Measurements from ENCODE around the gene IZUMO2. TPM values are rescaled to one million over a fixed set of nuclear protein-coding genes. Genes with fewer than 3 reads are reported as not detected.

Gene IZUMO2
- total RNA-seq, 4 donors from 2014 or later = not detected

DNA sequence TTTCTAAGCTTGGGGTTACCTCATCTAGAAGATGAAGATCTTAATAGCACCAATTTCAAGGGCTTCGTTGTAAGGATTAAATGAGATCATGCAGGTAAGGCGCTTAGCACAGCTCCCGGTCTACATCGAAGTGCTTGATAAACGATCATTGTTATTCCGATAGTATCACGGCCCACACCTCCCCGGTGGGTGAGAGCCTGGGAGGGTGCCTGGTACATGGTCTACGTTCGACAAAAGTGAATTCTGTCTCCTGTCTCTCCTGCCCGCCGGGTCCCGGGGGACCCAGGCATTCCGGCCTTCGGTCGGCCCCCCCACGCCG lies 39.8 kb upstream of the IZUMO2 start:
- in situ Hi-C loops (cut with MboI; ENCODE audit: low sequenced_read_pairs in 4 of 4) (no loop called here), intact Hi-C loops (cut with DNase I; ENCODE audit: low total_unique reads) (loop anchor here (5.0 to 10.0 kb wide), 4 partner anchors 282 to 1566 kb away; partner anchors contain the start of genes AKT1S1, DBP, PRR12 and TBC1D17)
- TF ChIP-seq POLR2A (IDR thresholded peaks at IDR 0.05) = no peak
- TF ChIP-seq, protein P1, sequence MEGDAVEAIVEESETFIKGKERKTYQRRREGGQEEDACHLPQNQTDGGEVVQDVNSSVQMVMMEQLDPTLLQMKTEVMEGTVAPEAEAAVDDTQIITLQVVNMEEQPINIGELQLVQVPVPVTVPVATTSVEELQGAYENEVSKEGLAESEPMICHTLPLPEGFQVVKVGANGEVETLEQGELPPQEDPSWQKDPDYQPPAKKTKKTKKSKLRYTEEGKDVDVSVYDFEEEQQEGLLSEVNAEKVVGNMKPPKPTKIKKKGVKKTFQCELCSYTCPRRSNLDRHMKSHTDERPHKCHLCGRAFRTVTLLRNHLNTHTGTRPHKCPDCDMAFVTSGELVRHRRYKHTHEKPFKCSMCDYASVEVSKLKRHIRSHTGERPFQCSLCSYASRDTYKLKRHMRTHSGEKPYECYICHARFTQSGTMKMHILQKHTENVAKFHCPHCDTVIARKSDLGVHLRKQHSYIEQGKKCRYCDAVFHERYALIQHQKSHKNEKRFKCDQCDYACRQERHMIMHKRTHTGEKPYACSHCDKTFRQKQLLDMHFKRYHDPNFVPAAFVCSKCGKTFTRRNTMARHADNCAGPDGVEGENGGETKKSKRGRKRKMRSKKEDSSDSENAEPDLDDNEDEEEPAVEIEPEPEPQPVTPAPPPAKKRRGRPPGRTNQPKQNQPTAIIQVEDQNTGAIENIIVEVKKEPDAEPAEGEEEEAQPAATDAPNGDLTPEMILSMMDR (IDR thresholded peaks at IDR 0.05 in 4 of 5, conservative IDR thresholded peaks at IDR 0.05 in 1 of 5) = no peak
- H3K9me3 ChIP-seq = no peaks in the 10 kb centered on the region
- DNase-seq (no peak), ATAC-seq (peak in 1 of 2 donors; percentile 7)
- peak overlapping the region; percentile 95 to 99 (median 98) for H3K27ac ChIP-seq
- no peaks in the 10 kb centered on the region for H3K36me3 ChIP-seq
- H3K4me1 ChIP-seq = peaks cover 36 to 39% of the 10 kb centered on the region in 2 donors
- no peaks in the 10 kb centered on the region for H3K27me3 ChIP-seq
- peak overlapping the region; percentile 70 to 95 (median 75) for H3K4me3 ChIP-seq

DNA sequence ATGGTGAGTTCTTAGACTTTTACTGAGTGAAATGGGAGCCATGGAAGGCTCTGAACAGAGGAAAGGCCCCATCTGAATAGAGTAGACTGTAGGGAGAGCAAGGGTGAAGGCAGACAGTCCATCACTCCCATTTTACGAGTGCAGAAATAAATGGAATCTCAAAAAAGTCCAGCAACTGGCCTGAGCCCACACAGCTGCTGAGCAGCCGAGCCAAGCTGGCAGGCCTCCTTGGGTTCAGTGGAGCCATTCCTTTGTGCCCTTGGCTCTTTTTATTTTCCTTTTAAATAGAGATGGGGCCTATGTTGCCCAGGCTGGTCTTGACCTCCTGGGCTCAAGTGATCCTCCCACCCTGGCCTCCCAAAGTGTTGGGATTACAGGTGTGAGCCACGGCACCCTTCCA lies 39.3 kb upstream of the IZUMO2 start:
- no peaks in the 10 kb centered on the region for H3K9me3 ChIP-seq
- H3K4me3 ChIP-seq = peak overlapping the region in 3 of 4 donors; percentile 71 to 95 (median 79)
- peak overlapping the region; percentile 95 to 99 (median 98) for H3K27ac ChIP-seq
- H3K27me3 ChIP-seq = no peaks in the 10 kb centered on the region
- H3K4me1 ChIP-seq = peaks cover 36 to 39% of the 10 kb centered on the region in 2 donors
- DNase-seq (no peak), ATAC-seq (no peak)
- intact Hi-C loops (cut with DNase I; ENCODE audit: low total_unique reads) = loop anchor here (5.0 to 10.0 kb wide), 4 partner anchors 282 to 1565 kb away; partner anchors contain the start of genes AKT1S1, DBP, PRR12 and TBC1D17
- no peaks in the 10 kb centered on the region for H3K36me3 ChIP-seq
- in situ Hi-C loops (cut with MboI; ENCODE audit: low sequenced_read_pairs in 4 of 4) = no loop called here
- TF ChIP-seq POLR2A (IDR thresholded peaks at IDR 0.05) = no peak
- TF ChIP-seq, protein P1 (IDR thresholded peaks at IDR 0.05 in 4 of 5, conservative IDR thresholded peaks at IDR 0.05 in 1 of 5) = no peak

DNA sequence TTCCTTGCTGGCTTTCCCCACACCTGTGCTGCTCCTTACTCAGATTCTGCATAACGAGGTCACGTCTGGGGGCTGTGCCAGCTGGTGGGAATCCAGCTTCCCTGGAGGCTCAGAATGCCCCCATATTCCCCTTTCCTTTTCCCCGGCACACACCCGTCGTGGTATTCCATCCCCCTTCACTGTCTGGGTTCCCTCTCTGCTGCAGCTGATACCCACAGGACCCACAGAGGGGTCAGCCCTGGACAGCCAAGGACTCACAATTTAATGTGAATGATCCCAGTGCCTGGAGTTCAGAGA lies 36.1 kb upstream of the IZUMO2 start:
- Histone ChIP-seq H3K27me3 (no peaks in the 10 kb centered on the region), H3K9me3 (no peaks in the 10 kb centered on the region), H3K36me3 (no peaks in the 10 kb centered on the region), H3K27ac (peak overlapping the region; percentile 82 to 93 (median 86)), H3K4me3 (no peak overlapping the region), H3K4me1 (peaks cover 20 to 24% of the 10 kb centered on the region in 2 donors)
- in situ Hi-C loops (cut with MboI; ENCODE audit: low sequenced_read_pairs in 4 of 4) = no loop called here
- DNase-seq (peak in 1 of 2 donors; percentile 41), ATAC-seq (no peak)
- TF ChIP-seq, protein P1 (IDR thresholded peaks at IDR 0.05 in 4 of 5, conservative IDR thresholded peaks at IDR 0.05 in 1 of 5) = no peak
- TF ChIP-seq POLR2A (IDR thresholded peaks at IDR 0.05) = no peak
- intact Hi-C loops (cut with DNase I; ENCODE audit: low total_unique reads) = no loop called here

DNA sequence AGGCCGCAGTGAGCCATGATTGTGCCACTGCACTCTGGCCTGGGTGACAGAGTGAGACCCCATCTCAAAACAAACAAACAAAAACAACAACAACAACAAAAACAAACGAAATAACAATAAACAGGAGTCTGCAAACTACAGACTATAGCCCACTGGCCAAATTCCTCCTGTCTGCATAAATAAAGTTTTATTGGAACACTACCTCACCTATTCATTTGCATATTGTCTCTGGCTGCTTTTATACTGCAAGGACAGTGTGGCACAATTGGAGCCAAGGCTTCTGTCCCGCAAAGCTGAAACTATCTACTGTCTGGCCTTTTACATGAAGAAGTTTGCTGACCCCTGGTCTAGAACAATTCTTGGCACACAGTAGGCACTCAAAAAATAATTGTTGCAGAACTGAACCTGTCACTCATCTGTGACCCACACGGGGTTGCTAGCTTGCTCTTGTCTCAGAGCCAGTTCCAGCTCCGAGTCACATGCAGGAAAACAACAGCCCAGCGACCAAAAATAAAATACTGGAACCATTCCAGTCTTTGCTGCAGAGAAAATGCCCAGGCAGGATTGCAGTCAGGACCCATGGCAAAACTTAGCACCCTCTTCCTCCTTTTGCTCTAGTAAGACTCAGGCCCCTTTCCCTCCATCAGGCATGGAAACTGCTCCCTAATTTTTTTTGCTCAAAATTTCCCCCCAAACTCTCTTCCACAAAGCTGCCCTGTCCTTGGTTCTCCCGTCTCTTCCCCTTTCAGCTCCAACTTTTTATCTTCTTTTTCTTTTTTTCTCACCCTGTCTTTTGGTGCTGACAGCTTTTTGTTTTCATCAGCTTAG lies 35.6 kb upstream of the IZUMO2 start:
- peak overlapping the region; percentile 82 to 93 (median 86) for H3K27ac ChIP-seq

More for the DNA sequence above, 35.6 kb upstream of the IZUMO2 start:
- Histone ChIP-seq H3K27me3 (no peaks in the 10 kb centered on the region), H3K4me1 (peaks cover 18 to 23% of the 10 kb centered on the region in 2 donors), H3K9me3 (no peaks in the 10 kb centered on the region), H3K36me3 (no peaks in the 10 kb centered on the region), H3K4me3 (no peak overlapping the region)
- no peak for TF ChIP-seq POLR2A (IDR thresholded peaks at IDR 0.05)
- TF ChIP-seq, protein P1 (IDR thresholded peaks at IDR 0.05 in 4 of 5, conservative IDR thresholded peaks at IDR 0.05 in 1 of 5) = no peak
- intact Hi-C loops (cut with DNase I; ENCODE audit: low total_unique reads) = no loop called here
- DNase-seq = peak; percentile 76 to 81
- peak; percentile 69 to 81 for ATAC-seq
- in situ Hi-C loops (cut with MboI; ENCODE audit: low sequenced_read_pairs in 4 of 4) = no loop called here

Measured in gastrocnemius medialis (tissue), 4 donors.